GM04504 (cell line): ENCODE data around the gene KSR2.
"Not testable (repeated sequence)": the region's sequence is repeated elsewhere in the genome, so short reads cannot be mapped to it uniquely, and the experiment has no call there.

Experiments
- DNase-seq: peaks from one replicate; pipeline ENCODE4 v3.0.0-alpha.2; 2012; ENCODE audit warnings: low read depth

KSR2 gene

GRCh38 chr12:117968826-117969659, at the start of gene KSR2:
KSR2 (minus strand) TSS chr12:117968990; CDS start chr12:117968255, 735 bp downstream.
- no peak for DNase-seq

GRCh38 chr12:118017926-118018325, 49.1 kb upstream of the KSR2 start:
- no peak for DNase-seq

- peak; percentile 89 for DNase-seq
These were observed 47.9 kb upstream of the KSR2 start, which contains the start of gene RFC5 for GRCh38 chr12:118016424-118017264. RFC5 (plus strand) TSS chr12:118016703; CDS start chr12:118016828, 125 bp downstream.

- no peak for DNase-seq
These were observed 47.2 kb upstream of the KSR2 start for GRCh38 chr12:118015944-118016343.

- no peak for DNase-seq
These were observed 46.5 kb upstream of the KSR2 start for GRCh38 chr12:118015306-118015705.

- no peak for DNase-seq
These were observed 44.5 kb upstream of the KSR2 start for GRCh38 chr12:118013283-118013682.

- DNase-seq: no peak
These were observed 43.2 kb upstream of the KSR2 start for GRCh38 chr12:118011961-118012360.

- DNase-seq: no peak
These were observed 42.6 kb upstream of the KSR2 start for GRCh38 chr12:118011377-118011776.

- DNase-seq: no peak
These were observed 42.1 kb upstream of the KSR2 start for GRCh38 chr12:118010903-118011302.

- DNase-seq: not testable (repeated sequence)
These were observed 31.0 kb upstream of the KSR2 start for GRCh38 chr12:117999806-118000205.

GRCh38 chr12:117998719-117999118, 29.9 kb upstream of the KSR2 start:
- no peak for DNase-seq

- no peak for DNase-seq
These were observed 26.0 kb upstream of the KSR2 start for GRCh38 chr12:117994551-117995438.

GRCh38 chr12:117986705-117987469, 18.1 kb upstream of the KSR2 start:
- DNase-seq: peak; percentile 56

- no peak for DNase-seq
These were observed 16.4 kb upstream of the KSR2 start for GRCh38 chr12:117985182-117985581.

- no peak for DNase-seq
These were observed 12.5 kb upstream of the KSR2 start for GRCh38 chr12:117981267-117981666.

- DNase-seq: no peak
These were observed 11.8 kb upstream of the KSR2 start for GRCh38 chr12:117980616-117981015.

- no peak for DNase-seq
These were observed 8.6 kb upstream of the KSR2 start for GRCh38 chr12:117977373-117977772.

GRCh38 chr12:117975006-117975405, 6.2 kb upstream of the KSR2 start:
- no peak for DNase-seq

GRCh38 chr12:117972301-117972700, 3.5 kb upstream of the KSR2 start:
- DNase-seq: no peak

- no peak for DNase-seq
These were observed 1.5 kb upstream of the KSR2 start for GRCh38 chr12:117970334-117970733.

- no peak for DNase-seq
These were observed 520 bp downstream of the KSR2 start for GRCh38 chr12:117968151-117968789.
